GM23338 (cell line): Measurements from ENCODE around the gene SLC9A3. TPM values are rescaled to one million over a fixed set of nuclear protein-coding genes. Genes with fewer than 3 reads are reported as not detected.

Experiments used
- ATAC-seq: fragments of 200-7000 bp; cut with Tn5 transposase; 3 replicates; pipeline ENCODE4 v1.9.1; 2020
- DNase-seq: peaks from one replicate; pipeline ENCODE4 v3.0.0-alpha.2; 2015; ENCODE audit warnings: low spot score
- H2AFZ ChIP-seq: fragments of 200-600 bp; sonication (generic); 2 replicates; pipeline ENCODE4 v1.8.0; 2016; ENCODE audit warnings: antibody characterized with exemption, mild to moderate bottlenecking, moderate library complexity
- H3F3A ChIP-seq: fragments of 200-600 bp; sonication (generic); replicated peaks from 2 replicates; pipeline ENCODE4 v1.8.0; 2017; ENCODE audit warnings: antibody characterized with exemption, mixed run types, low read depth
- H3K27ac ChIP-seq: fragments of 200-600 bp; sonication (generic); 2 replicates; pipeline ENCODE4 v1.6.1; 2016; ENCODE audit warnings: low read depth
- H3K27me3 ChIP-seq: fragments of 200-600 bp; sonication (generic); 2 replicates; pipeline ENCODE4 v1.8.0; 2016; ENCODE audit warnings: mild to moderate bottlenecking, mixed run types, moderate library complexity; ENCODE audit not compliant: insufficient read depth
- H3K36me3 ChIP-seq: fragments of 200-600 bp; sonication (generic); 2 replicates; pipeline ENCODE4 v1.8.0; 2016; ENCODE audit warnings: mild to moderate bottlenecking; ENCODE audit not compliant: insufficient read depth
- H3K4me1 ChIP-seq: fragments of 200-600 bp; sonication (generic); 2 replicates; pipeline ENCODE4 v1.8.0; 2016; ENCODE audit warnings: mild to moderate bottlenecking, moderate library complexity; ENCODE audit not compliant: insufficient read depth
- H3K4me2 ChIP-seq: fragments of 200-600 bp; sonication (generic); 2 replicates; pipeline ENCODE4 v1.7.1; 2017; ENCODE audit warnings: mixed run types
- H3K4me3 ChIP-seq: fragments of 200-600 bp; sonication (generic); 2 replicates; pipeline ENCODE4 v1.6.1; 2016; ENCODE audit warnings: mixed run types
- H3K79me2 ChIP-seq: fragments of 200-600 bp; sonication (generic); replicated peaks from 2 replicates; pipeline ENCODE4 v1.8.0; 2017; ENCODE audit warnings: mild to moderate bottlenecking; ENCODE audit not compliant: insufficient read depth
- H3K9me2 ChIP-seq: fragments of 200-600 bp; sonication (generic); 2 replicates; pipeline ENCODE4 v1.8.0; 2017; ENCODE audit not compliant: insufficient read depth
- H4K20me1 ChIP-seq: fragments of 200-600 bp; sonication (generic); replicated peaks from 2 replicates; pipeline ENCODE4 v1.8.0; 2017; ENCODE audit warnings: mild to moderate bottlenecking; ENCODE audit not compliant: insufficient read depth
- H3K27ac Mint-ChIP-seq: 2 replicates; pipeline ENCODE4 v1.8.0; 2020; ENCODE audit warnings: inconsistent platforms, mild to moderate bottlenecking, moderate library complexity, mixed read lengths
- H3K27me3 Mint-ChIP-seq: 3 replicates; pipeline ENCODE4 v1.8.0; 2022; ENCODE audit warnings: low read depth, mild to moderate bottlenecking, moderate library complexity, mixed read lengths, inconsistent platforms; ENCODE audit not compliant: insufficient read depth, poor library complexity
- H3K36me3 Mint-ChIP-seq: 3 replicates; pipeline ENCODE4 v1.8.0; 2021; ENCODE audit warnings: low read depth, mild to moderate bottlenecking, inconsistent platforms, moderate library complexity, mixed read lengths
- H3K4me1 Mint-ChIP-seq: 3 replicates; pipeline ENCODE4 v1.8.0; 2020; ENCODE audit warnings: mild to moderate bottlenecking, inconsistent platforms, mixed read lengths
- H3K4me3 Mint-ChIP-seq: 3 replicates; pipeline ENCODE4 v1.8.0; 2021; ENCODE audit warnings: moderate library complexity, mild to moderate bottlenecking, inconsistent platforms, mixed read lengths
- H3K9me3 Mint-ChIP-seq: 3 replicates; pipeline ENCODE4 v1.8.0; 2020; ENCODE audit warnings: moderate library complexity, mild to moderate bottlenecking, inconsistent platforms, mixed read lengths
- CREB1 ChIP-seq: fragments of 250-450 bp; sonication (Bioruptor Pico); IDR thresholded peaks from 2 replicates; pipeline ENCODE4 v1.5.0; 2020; ENCODE audit warnings: low read depth, mild to moderate bottlenecking, moderate library complexity
- EZH2phosphoT487 ChIP-seq: fragments of 200-600 bp; sonication (generic); IDR thresholded peaks from one replicate; pipeline ENCODE4 v1.8.1; 2018; ENCODE audit warnings: antibody characterized with exemption; ENCODE audit not compliant: unreplicated experiment
- JUNB ChIP-seq: IDR thresholded peaks from one replicate; pipeline ENCODE4 v1.6.1; 2016; ENCODE audit warnings: antibody characterized with exemption; ENCODE audit not compliant: unreplicated experiment
- POLR2AphosphoS5 ChIP-seq: IDR thresholded peaks from 2 replicates; pipeline ENCODE4 v1.6.1; 2016; ENCODE audit warnings: antibody characterized with exemption, low read depth
- STAT1 ChIP-seq: IDR thresholded peaks from one replicate; pipeline ENCODE4 v1.6.1; 2016; ENCODE audit warnings: antibody characterized with exemption; ENCODE audit not compliant: unreplicated experiment
- polyA plus RNA-seq: library from polyadenylated mRNA; unstranded; fragments of >200 nt; fragmentation: Nextera tagmentation; extraction: Ambion mirVana; gene quantifications from 2 replicates; pipeline ENCODE4 v1.2.1, GENCODE V29; 2016
- total RNA-seq: library from RNA; depleted of rRNA; stranded (reverse); fragments of >200 nt; shearing (Covaris generic); gene quantifications from 2 replicates; pipeline ENCODE4 v1.2.3, GENCODE V29; 2014
- TF ChIP-seq, protein P1 (sequence below), 2 experiments: fragments of 200-600 bp in 1 of 2; sonication (generic) in 1 of 2; conservative IDR thresholded peaks; 2 replicates each; pipeline versions ENCODE4 v1.5.1 to v1.6.1; 2016 to 2017; ENCODE audit warnings: antibody characterized with exemption in 2 of 2, low read depth in 2 of 2, mild to moderate bottlenecking in 2 of 2, moderate library complexity in 1 of 2

The SLC9A3 gene
- total and polyA plus RNA-seq, 2 experiments from 2014 or later: 0.39 to 3.1 TPM

GRCh38 chr5:528629-529511 is 4.6 kb upstream of the SLC9A3 start:
- TF ChIP-seq, protein P1, sequence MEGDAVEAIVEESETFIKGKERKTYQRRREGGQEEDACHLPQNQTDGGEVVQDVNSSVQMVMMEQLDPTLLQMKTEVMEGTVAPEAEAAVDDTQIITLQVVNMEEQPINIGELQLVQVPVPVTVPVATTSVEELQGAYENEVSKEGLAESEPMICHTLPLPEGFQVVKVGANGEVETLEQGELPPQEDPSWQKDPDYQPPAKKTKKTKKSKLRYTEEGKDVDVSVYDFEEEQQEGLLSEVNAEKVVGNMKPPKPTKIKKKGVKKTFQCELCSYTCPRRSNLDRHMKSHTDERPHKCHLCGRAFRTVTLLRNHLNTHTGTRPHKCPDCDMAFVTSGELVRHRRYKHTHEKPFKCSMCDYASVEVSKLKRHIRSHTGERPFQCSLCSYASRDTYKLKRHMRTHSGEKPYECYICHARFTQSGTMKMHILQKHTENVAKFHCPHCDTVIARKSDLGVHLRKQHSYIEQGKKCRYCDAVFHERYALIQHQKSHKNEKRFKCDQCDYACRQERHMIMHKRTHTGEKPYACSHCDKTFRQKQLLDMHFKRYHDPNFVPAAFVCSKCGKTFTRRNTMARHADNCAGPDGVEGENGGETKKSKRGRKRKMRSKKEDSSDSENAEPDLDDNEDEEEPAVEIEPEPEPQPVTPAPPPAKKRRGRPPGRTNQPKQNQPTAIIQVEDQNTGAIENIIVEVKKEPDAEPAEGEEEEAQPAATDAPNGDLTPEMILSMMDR (conservative IDR thresholded peaks at IDR 0.05; ENCODE audit: low read depth in 2 of 2): peak; percentile 24 to 35; a peak in 3 of 4 replicates
- TF ChIP-seq JUNB (no peak), STAT1 (no peak), POLR2AphosphoS5 (no peak)
- Histone ChIP-seq H3K27me3 (peaks cover 59% of the 10 kb centered on the region), H3K27ac (no peak overlapping the region), H3F3A (0 out of 2 replicates have a peak, but pooled peaks cover 6% of the 10 kb centered on the region), H3K4me1 (no peaks in the 10 kb centered on the region), H3K9me2 (no peaks in the 10 kb centered on the region), H2AFZ (peak overlapping the region; percentile 14; the same call in 1 of the 2 replicates), H3K4me2 (no peak overlapping the region; the same call in 1 of the 2 replicates), H3K79me2 (no peaks in the 10 kb centered on the region), H3K36me3 (no peaks in the 10 kb centered on the region), H4K20me1 (no peaks in the 10 kb centered on the region), H3K4me3 (0 out of 2 replicates have a peak overlapping the region, but pooled peaks have one; percentile 37)
- no peak overlapping the region for H3K27ac Mint-ChIP-seq
- DNase-seq (peak; percentile 38), ATAC-seq (peak; percentile 15)
- H3K9me3 Mint-ChIP-seq: no peaks in the 10 kb centered on the region
- H3K27me3 Mint-ChIP-seq: peaks cover 60% of the 10 kb centered on the region
- H3K36me3 Mint-ChIP-seq: no peaks in the 10 kb centered on the region; the same call in 2 of the 3 replicates
- peaks cover 23% of the 10 kb centered on the region for H3K4me1 Mint-ChIP-seq
- peak overlapping the region; percentile 48; the same call in 2 of the 3 replicates for H3K4me3 Mint-ChIP-seq

- Histone ChIP-seq H3K27ac (no peak overlapping the region), H3K4me1 (peaks cover 5% of the 10 kb centered on the region; the same call in 1 of the 2 replicates), H3K36me3 (no peaks in the 10 kb centered on the region), H3K9me2 (no peaks in the 10 kb centered on the region), H4K20me1 (0 out of 2 replicates have a peak, but pooled peaks cover 3% of the 10 kb centered on the region), H3F3A (0 out of 2 replicates have a peak, but pooled peaks cover 6% of the 10 kb centered on the region), H3K4me2 (no peak overlapping the region; the same call in 1 of the 2 replicates), H3K79me2 (no peaks in the 10 kb centered on the region), H3K27me3 (peaks cover 68% of the 10 kb centered on the region), H2AFZ (no peak overlapping the region), H3K4me3 (no peak overlapping the region)
- H3K9me3 Mint-ChIP-seq: no peaks in the 10 kb centered on the region
- no peak overlapping the region for H3K4me3 Mint-ChIP-seq
- H3K27me3 Mint-ChIP-seq: peaks cover 67% of the 10 kb centered on the region
- no peaks in the 10 kb centered on the region; the same call in 2 of the 3 replicates for H3K36me3 Mint-ChIP-seq
- TF ChIP-seq STAT1 (no peak), EZH2phosphoT487 (no peak), CREB1 (no peak), JUNB (no peak)
- no peak overlapping the region for H3K27ac Mint-ChIP-seq
- peak; percentile 68 for DNase-seq
- H3K4me1 Mint-ChIP-seq: peaks cover 29% of the 10 kb centered on the region
- ATAC-seq: peak; percentile 8
Measured at GRCh38 chr5:527646-528628, 3.7 kb upstream of the SLC9A3 start.
